ENCODE results near the gene BAIAP2.

Gene BAIAP2

GRCh38 chr17:81136366-81136765 is 101.4 kb downstream of the BAIAP2 start:
- TF ChIP-seq SIN3A (IDR thresholded peaks at IDR 0.05; ENCODE audit: borderline replicate concordance, insufficient read depth, low read length) (no peak), REST (IDR thresholded peaks at IDR 0.05; ENCODE audit: insufficient read depth in 1 of 2, low read depth in 2 of 2, low read length in 2 of 2) (no peak), POLR2AphosphoS5 (IDR thresholded peaks at IDR 0.05; ENCODE audit: low read depth, low read length) (no peak)

- no peak for TF ChIP-seq TAF1 (IDR thresholded peaks at IDR 0.05; ENCODE audit: borderline replicate concordance, insufficient read depth, low read length)
- no peak for TF ChIP-seq FOXP2 (optimal IDR thresholded peaks at IDR 0.05; ENCODE audit: borderline replicate concordance, extremely low read depth, extremely low read length, insufficient read depth)
- TF ChIP-seq SIN3A (IDR thresholded peaks at IDR 0.05; ENCODE audit: borderline replicate concordance, insufficient read depth, low read length), result no peak
- no peak for TF ChIP-seq POLR2AphosphoS5 (IDR thresholded peaks at IDR 0.05; ENCODE audit: low read depth, low read length)
- TF ChIP-seq REST (IDR thresholded peaks at IDR 0.05; ENCODE audit: insufficient read depth in 1 of 2, low read depth in 2 of 2, low read length in 2 of 2), result no peak
Measured at GRCh38 chr17:81137248-81137647, 102.3 kb downstream of the BAIAP2 start.

GRCh38 chr17:81138083-81138482 is 103.1 kb downstream of the BAIAP2 start:
- TF ChIP-seq SIN3A (IDR thresholded peaks at IDR 0.05; ENCODE audit: borderline replicate concordance, insufficient read depth, low read length) (no peak), REST (IDR thresholded peaks at IDR 0.05; ENCODE audit: insufficient read depth in 1 of 2, low read depth in 2 of 2, low read length in 2 of 2) (no peak), TAF1 (IDR thresholded peaks at IDR 0.05; ENCODE audit: borderline replicate concordance, insufficient read depth, low read length) (no peak), FOXP2 (optimal IDR thresholded peaks at IDR 0.05; ENCODE audit: borderline replicate concordance, extremely low read depth, extremely low read length, insufficient read depth) (no peak), POLR2AphosphoS5 (IDR thresholded peaks at IDR 0.05; ENCODE audit: low read depth, low read length) (no peak)

- TF ChIP-seq TAF1 (IDR thresholded peaks at IDR 0.05; ENCODE audit: borderline replicate concordance, insufficient read depth, low read length) (no peak), SIN3A (IDR thresholded peaks at IDR 0.05; ENCODE audit: borderline replicate concordance, insufficient read depth, low read length) (no peak), FOXP2 (optimal IDR thresholded peaks at IDR 0.05; ENCODE audit: borderline replicate concordance, extremely low read depth, extremely low read length, insufficient read depth) (no peak), POLR2AphosphoS5 (IDR thresholded peaks at IDR 0.05; ENCODE audit: low read depth, low read length) (no peak), REST (IDR thresholded peaks at IDR 0.05; ENCODE audit: insufficient read depth in 1 of 2, low read depth in 2 of 2, low read length in 2 of 2) (no peak)
Measured at GRCh38 chr17:81138500-81138899, 103.5 kb downstream of the BAIAP2 start.

- no peak for TF ChIP-seq SIN3A (IDR thresholded peaks at IDR 0.05; ENCODE audit: borderline replicate concordance, insufficient read depth, low read length)
- no peak for TF ChIP-seq FOXP2 (optimal IDR thresholded peaks at IDR 0.05; ENCODE audit: borderline replicate concordance, extremely low read depth, extremely low read length, insufficient read depth)
- TF ChIP-seq REST (IDR thresholded peaks at IDR 0.05; ENCODE audit: insufficient read depth in 1 of 2, low read depth in 2 of 2, low read length in 2 of 2), result no peak
- no peak for TF ChIP-seq TAF1 (IDR thresholded peaks at IDR 0.05; ENCODE audit: borderline replicate concordance, insufficient read depth, low read length)
- TF ChIP-seq POLR2AphosphoS5 (IDR thresholded peaks at IDR 0.05; ENCODE audit: low read depth, low read length), result no peak
Measured at GRCh38 chr17:81139428-81139827, 104.5 kb downstream of the BAIAP2 start.

All from PFSK-1 (cell line).